A549 treated with AZD2906 at 1 μM for 4 hours (cell line): Measurements from ENCODE around the gene SRMS. TPM values are rescaled to one million over a fixed set of nuclear protein-coding genes. Genes with fewer than 3 reads are reported as not detected.

Experiments
- total RNA-seq: library from RNA; stranded (reverse); fragments of 200-300 nt; extraction: Qiagen RNA extraction; gene quantifications from 5 replicates; pipeline ENCODE4 v1.2.3, GENCODE V29; 2022

Gene SRMS, protein sequence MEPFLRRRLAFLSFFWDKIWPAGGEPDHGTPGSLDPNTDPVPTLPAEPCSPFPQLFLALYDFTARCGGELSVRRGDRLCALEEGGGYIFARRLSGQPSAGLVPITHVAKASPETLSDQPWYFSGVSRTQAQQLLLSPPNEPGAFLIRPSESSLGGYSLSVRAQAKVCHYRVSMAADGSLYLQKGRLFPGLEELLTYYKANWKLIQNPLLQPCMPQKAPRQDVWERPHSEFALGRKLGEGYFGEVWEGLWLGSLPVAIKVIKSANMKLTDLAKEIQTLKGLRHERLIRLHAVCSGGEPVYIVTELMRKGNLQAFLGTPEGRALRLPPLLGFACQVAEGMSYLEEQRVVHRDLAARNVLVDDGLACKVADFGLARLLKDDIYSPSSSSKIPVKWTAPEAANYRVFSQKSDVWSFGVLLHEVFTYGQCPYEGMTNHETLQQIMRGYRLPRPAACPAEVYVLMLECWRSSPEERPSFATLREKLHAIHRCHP
- 0.06 to 0.25 TPM (median 0.09 TPM) in 5 replicates for total RNA-seq

DNA sequence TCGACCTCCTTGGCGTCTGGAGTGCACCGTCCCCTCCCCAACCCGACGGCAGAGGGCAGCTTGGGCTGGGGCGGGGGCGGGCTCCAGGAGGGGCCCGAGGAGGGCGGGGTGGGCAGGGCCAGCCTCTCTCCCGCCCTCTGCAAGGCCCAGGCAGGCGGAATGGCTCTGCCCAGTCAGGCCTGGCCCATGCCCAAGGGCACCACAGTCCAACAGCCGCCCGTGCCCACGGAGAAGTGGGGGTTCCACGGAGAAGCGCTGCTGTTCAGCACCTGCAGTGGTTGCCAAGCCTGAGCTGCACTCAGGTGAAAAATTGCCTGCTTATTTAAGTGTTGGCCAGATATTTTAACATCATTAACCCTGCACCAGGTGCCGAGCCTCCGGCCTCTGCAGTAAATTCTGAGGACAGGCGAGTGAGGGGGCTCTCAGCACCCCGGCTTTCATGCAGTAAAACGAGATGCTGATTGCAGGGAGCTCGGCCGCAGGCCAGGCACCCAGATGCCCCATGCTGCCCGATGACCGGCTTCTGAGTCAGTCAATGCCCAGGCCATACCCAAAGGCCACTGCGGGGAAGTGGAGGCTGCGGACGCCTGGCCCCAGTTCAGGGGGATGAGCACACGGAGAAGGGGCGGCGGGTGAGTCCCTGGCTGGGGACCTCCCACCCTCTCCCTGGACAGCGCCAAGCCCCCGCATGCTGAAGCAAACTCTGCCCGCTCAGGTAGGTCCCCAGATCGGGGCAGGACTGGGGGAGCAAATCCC is at the start of gene SRMS:
Gene SRMS, minus strand, starts transcription at position 25 of the 756 bp plus-strand sequence. CDS start 286 bp downstream, outside the sequence.

GRCh38 chr20:63574156-63574828 is 26.7 kb upstream of the SRMS start, which contains the start of gene HELZ2:
TSS of gene HELZ2 (minus strand) at chr20:63574239. CDS start at chr20:63572385, 1,854 bp downstream.

GRCh38 chr20:63553933-63554290 is 6.4 kb upstream of the SRMS start, which contains the start of gene FNDC11:
TSS of gene FNDC11 (plus strand) at chr20:63554159. CDS start at chr20:63555664, 1,505 bp downstream.

DNA sequence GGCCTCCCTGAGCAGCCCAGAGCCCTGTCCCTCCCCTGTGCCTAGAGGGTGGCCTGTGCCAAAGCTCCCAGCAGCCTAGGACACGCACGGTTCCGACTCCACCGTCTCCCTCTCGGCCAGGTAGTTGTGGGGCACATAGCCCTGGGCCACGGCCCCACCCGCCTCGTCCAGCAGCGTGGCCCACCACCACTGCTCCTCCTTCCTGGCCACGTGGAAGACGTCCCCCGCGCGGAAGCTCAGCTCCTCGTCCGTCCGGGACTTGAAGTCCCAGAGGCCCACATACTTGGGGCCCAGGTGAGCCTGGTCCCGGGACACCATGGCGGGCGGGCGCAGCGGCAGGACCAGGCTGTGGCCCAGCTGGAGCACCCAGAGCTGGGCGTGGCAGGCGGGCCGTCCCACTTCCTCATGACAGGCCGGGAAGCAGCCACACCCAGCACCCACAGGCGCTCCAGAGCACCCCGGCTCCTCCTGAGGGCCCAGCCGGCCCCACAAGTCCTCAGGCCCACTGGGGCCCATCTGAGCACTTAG is 10.5 kb downstream of the SRMS start, which contains the start of gene PTK6:
Gene PTK6, minus strand, starts transcription at position 380 of the 528 bp plus-strand sequence. Its CDS starts 62 bp downstream, at position 318.

DNA sequence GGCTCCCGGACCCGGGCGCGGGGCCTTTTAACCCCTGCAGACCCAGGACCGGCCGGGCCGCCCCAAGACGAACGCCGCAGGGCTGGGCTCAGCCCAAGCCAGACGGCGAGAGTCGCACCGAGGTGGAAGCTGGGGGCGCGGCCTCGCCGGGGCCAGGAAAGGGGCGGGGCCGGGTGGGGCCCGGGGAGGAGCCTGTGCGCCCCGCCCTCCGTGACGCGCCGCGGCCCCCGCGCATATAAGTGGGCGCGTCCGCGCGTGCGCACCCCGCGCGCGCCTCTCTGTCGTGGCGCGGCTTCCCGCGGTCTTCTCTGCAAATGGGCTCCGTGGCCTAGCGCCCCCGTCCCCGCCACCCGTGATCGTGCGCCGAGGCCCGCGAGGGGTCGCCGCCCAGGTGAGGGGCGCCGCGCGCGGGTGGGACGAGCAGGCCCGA is 27.0 kb downstream of the SRMS start, which contains the start of gene PPDPF:
Gene PPDPF, plus strand, starts transcription at position 262 of the 430 bp plus-strand sequence. CDS start 544 bp downstream, outside the sequence.

DNA sequence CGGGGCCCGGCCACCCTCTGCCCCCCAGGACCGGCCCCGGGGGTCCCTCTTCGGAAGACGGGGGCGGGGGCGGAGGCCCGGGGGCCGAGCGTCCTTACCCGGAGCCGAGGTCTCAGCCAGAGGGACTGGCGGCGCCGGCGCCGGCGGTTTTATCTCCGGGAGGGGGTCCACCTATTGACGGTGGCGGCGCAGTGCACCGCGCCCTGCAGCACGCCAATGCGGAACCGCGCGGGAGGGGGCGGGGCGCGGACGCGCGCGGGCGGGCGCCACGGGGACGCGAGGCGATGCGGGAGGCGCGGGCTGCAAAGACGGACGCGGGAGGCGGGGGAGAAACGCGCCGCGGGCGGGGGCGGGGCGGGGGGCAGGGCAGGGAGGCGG is 48.6 kb downstream of the SRMS start, which contains the start of gene EEF1A2:
Gene EEF1A2, minus strand, starts transcription at position 124 of the 378 bp plus-strand sequence. CDS start 1,320 bp downstream, outside the sequence.

Other genes starting within 250 kb of the SRMS start
- gene CHRNA4, start 186.4 kb downstream of the SRMS start, total RNA-seq, result 0.14 to 0.53 TPM (median 0.38 TPM) in 5 replicates
- 0.22 to 0.64 TPM (median 0.44 TPM) in 5 replicates for gene KCNQ2, start 75.1 kb downstream of the SRMS start, total RNA-seq
- 138 to 177 TPM (median 153 TPM) in 5 replicates for gene EEF1A2, start 48.7 kb downstream of the SRMS start, total RNA-seq
- 259 to 387 TPM (median 340 TPM) in 5 replicates for gene PPDPF, start 27.0 kb downstream of the SRMS start, total RNA-seq
- gene PTK6, start 10.4 kb downstream of the SRMS start, total RNA-seq, result 2.7 to 4.0 TPM (median 3.2 TPM) in 5 replicates
- 0.17 to 0.29 TPM (median 0.21 TPM) in 5 replicates for gene FNDC11, start 6.4 kb upstream of the SRMS start, total RNA-seq
- 30.2 to 39.3 TPM (median 31.3 TPM) in 5 replicates for gene HELZ2, start 26.5 kb upstream of the SRMS start, total RNA-seq
- 8.5 to 10.5 TPM (median 10.0 TPM) in 5 replicates for gene GMEB2, start 79.4 kb upstream of the SRMS start, total RNA-seq
- gene STMN3, start 105.7 kb upstream of the SRMS start, total RNA-seq, result 7.1 to 11.5 TPM (median 9.5 TPM) in 5 replicates
- 4.1 to 7.9 TPM (median 5.6 TPM) in 5 replicates for gene RTEL1, start 110.6 kb upstream of the SRMS start, total RNA-seq
- gene TNFRSF6B, start 148.9 kb upstream of the SRMS start, total RNA-seq, result 0.22 to 0.87 TPM (median 0.69 TPM) in 5 replicates
- gene ARFRP1, start 160.2 kb upstream of the SRMS start, total RNA-seq, result 30.6 to 43.0 TPM (median 36.4 TPM) in 5 replicates
- 20.1 to 30.0 TPM (median 26.1 TPM) in 5 replicates for gene ZGPAT, start 160.3 kb upstream of the SRMS start, total RNA-seq
- gene LIME1, start 188.9 kb upstream of the SRMS start, total RNA-seq, result 3.7 to 10.8 TPM (median 9.0 TPM) in 5 replicates
- 55.9 to 101 TPM (median 89.8 TPM) in 5 replicates for gene SLC2A4RG, start 192.0 kb upstream of the SRMS start, total RNA-seq